NCI-H446 (cell line): ENCODE data around the gene LRRC14B.
"Not testable (repeated sequence)": the region's sequence is repeated elsewhere in the genome, so short reads cannot be mapped to it uniquely, and the experiment has no call there.

Experiments
- DNase-seq, 2 experiments: peaks; one replicate each; lab custom pipeline; 2025; lab: John Stamatoyannopoulos, UW

Gene LRRC14B

GRCh38 chr5:208449-209114 is 17.3 kb downstream of the LRRC14B start:
- DNase-seq = no peak

- no peak for DNase-seq
Measured at GRCh38 chr5:213803-214395, 22.6 kb downstream of the LRRC14B start.

- not testable (repeated sequence) for DNase-seq
Measured at GRCh38 chr5:215256-215655, 24.0 kb downstream of the LRRC14B start.

GRCh38 chr5:216076-216475 is 24.8 kb downstream of the LRRC14B start:
- DNase-seq = not testable (repeated sequence)

- DNase-seq = peak; percentile 97 to 100
Measured at GRCh38 chr5:217494-218456, 26.5 kb downstream of the LRRC14B start, which contains the start of the genes CCDC127 and SDHA. Gene CCDC127, minus strand, starts transcription at chr5:218153. Its CDS starts 1,304 bp downstream, at chr5:216849. Gene SDHA, plus strand, starts transcription at chr5:218320. Its CDS starts 36 bp downstream, at chr5:218356.

GRCh38 chr5:218457-219291 is 27.4 kb downstream of the LRRC14B start:
- DNase-seq = peak in 1 of 2 experiments; percentile 43

- peak; percentile 33 to 66 for DNase-seq
Measured at GRCh38 chr5:219460-219863, 28.2 kb downstream of the LRRC14B start.

GRCh38 chr5:219991-220390 is 28.7 kb downstream of the LRRC14B start:
- DNase-seq = no peak

- DNase-seq = not testable (repeated sequence)
Measured at GRCh38 chr5:222951-223715, 31.8 kb downstream of the LRRC14B start.

- DNase-seq = no peak
Measured at GRCh38 chr5:223791-224190, 32.5 kb downstream of the LRRC14B start.

GRCh38 chr5:225334-225733 is 34.0 kb downstream of the LRRC14B start:
- DNase-seq = no peak

- DNase-seq = not testable (repeated sequence)
Measured at GRCh38 chr5:227375-227774, 36.1 kb downstream of the LRRC14B start.

GRCh38 chr5:228886-229285 is 37.6 kb downstream of the LRRC14B start:
- no peak for DNase-seq

GRCh38 chr5:230711-231110 is 39.4 kb downstream of the LRRC14B start:
- no peak for DNase-seq

- no peak for DNase-seq
Measured at GRCh38 chr5:231661-232060, 40.4 kb downstream of the LRRC14B start.

- not testable (repeated sequence) for DNase-seq
Measured at GRCh38 chr5:233426-233825, 42.1 kb downstream of the LRRC14B start.

GRCh38 chr5:234450-234849 is 43.2 kb downstream of the LRRC14B start:
- no peak for DNase-seq

GRCh38 chr5:235527-235926 is 44.2 kb downstream of the LRRC14B start:
- DNase-seq = not testable (repeated sequence)

- DNase-seq = not testable (repeated sequence)
Measured at GRCh38 chr5:237931-238330, 46.6 kb downstream of the LRRC14B start.

GRCh38 chr5:240550-240949 is 49.3 kb downstream of the LRRC14B start:
- DNase-seq = not testable (repeated sequence)
